Gastrocnemius medialis (tissue), 4 donors: Measurements from ENCODE around the gene ADGRB3. TPM values are rescaled to one million over a fixed set of nuclear protein-coding genes. Genes with fewer than 3 reads are reported as not detected.

Experiments used
- ATAC-seq, 2 donors: fragments of 150-250 bp; one replicate each; pipeline ENCODE4 v1.9.1; 2016
- DNase-seq, 2 donors: peaks; one replicate each; pipeline ENCODE4 v3.0.0-alpha.2; 2019
- H3K27ac ChIP-seq, 4 donors: fragments of 200-600 bp; sonication (generic); 1 replicate in 1 of 4; 2 replicates in 3 of 4; pipeline ENCODE4 v1.5.1; 2016 to 2018; ENCODE audit warnings: mild to moderate bottlenecking in 2 of 4, moderate library complexity in 1 of 4
- H3K27me3 ChIP-seq, 3 donors: fragments of 200-600 bp; sonication (generic) in 2 of 3; 1 replicate in 1 of 3; 2 replicates in 2 of 3; pipeline versions ENCODE4 v1.5.1 to v1.6.0; 2016 to 2019; ENCODE audit warnings: mild to moderate bottlenecking in 1 of 3, moderate library complexity in 1 of 3
- H3K36me3 ChIP-seq, 2 donors: fragments of 200-600 bp; sonication (generic) in 1 of 2; one replicate each; pipeline ENCODE4 v1.5.1; 2017 to 2018
- H3K4me1 ChIP-seq, 2 donors: fragments of 200-600 bp; sonication (generic) in 1 of 2; one replicate each; pipeline ENCODE4 v1.5.1; 2016 to 2017; ENCODE audit warnings: mild to moderate bottlenecking in 2 of 2
- H3K4me3 ChIP-seq, 4 donors: fragments of 200-600 bp; sonication (generic) in 3 of 4; 1 replicate in 1 of 4; 2 replicates in 3 of 4; pipeline ENCODE4 v1.5.1; 2016 to 2019; ENCODE audit warnings: mild to moderate bottlenecking in 2 of 4
- H3K9me3 ChIP-seq, 3 donors: fragments of 200-600 bp; sonication (generic) in 2 of 3; 1 replicate in 1 of 3; 2 replicates in 2 of 3; pipeline ENCODE4 v1.5.1; 2016 to 2019
- CTCF ChIP-seq, 5 experiments: fragments of 450-650 bp in 3 of 5; fragments of 200-600 bp in 2 of 5; sonication (generic) in 2 of 5; IDR thresholded peaks in 4 of 5; conservative IDR thresholded peaks in 1 of 5; 1 replicate in 4 of 5; 2 replicates in 1 of 5; pipeline ENCODE4 v1.5.1; 2016 to 2019; ENCODE audit warnings: antibody characterized with exemption in 5 of 5, mild to moderate bottlenecking in 3 of 5, moderate library complexity in 3 of 5
- POLR2A ChIP-seq, 2 donors: fragments of 450-650 bp; IDR thresholded peaks; one replicate each; pipeline ENCODE4 v1.6.1; 2017; ENCODE audit warnings: antibody characterized with exemption in 2 of 2, mild to moderate bottlenecking in 2 of 2, moderate library complexity in 2 of 2
- in situ Hi-C, 4 donors: fragments of 200-750 bp; cut with MboI; loops; one replicate each; pipeline versions ENCODE4 v1.15.0 to v1.8.0; 2017; ENCODE audit warnings: low sequenced_read_pairs in 4 of 4
- intact Hi-C: fragments of 100-400 bp; cut with DNase I; formaldehyde crosslinking; loops from one replicate; pipeline ENCODE4 v1.15.1; 2023; ENCODE audit warnings: low total_unique reads
- total RNA-seq, 4 donors: library from RNA; depleted of rRNA; stranded (reverse); fragments of >200 nt; gene quantifications; one replicate each; pipeline versions ENCODE4 v1.1.0 to v1.2.3, GENCODE V29; 2016

The ADGRB3 gene
- total RNA-seq, 4 donors from 2014 or later: 0.56 to 0.58 (median 0.58) TPM; not detected in 1

DNA sequence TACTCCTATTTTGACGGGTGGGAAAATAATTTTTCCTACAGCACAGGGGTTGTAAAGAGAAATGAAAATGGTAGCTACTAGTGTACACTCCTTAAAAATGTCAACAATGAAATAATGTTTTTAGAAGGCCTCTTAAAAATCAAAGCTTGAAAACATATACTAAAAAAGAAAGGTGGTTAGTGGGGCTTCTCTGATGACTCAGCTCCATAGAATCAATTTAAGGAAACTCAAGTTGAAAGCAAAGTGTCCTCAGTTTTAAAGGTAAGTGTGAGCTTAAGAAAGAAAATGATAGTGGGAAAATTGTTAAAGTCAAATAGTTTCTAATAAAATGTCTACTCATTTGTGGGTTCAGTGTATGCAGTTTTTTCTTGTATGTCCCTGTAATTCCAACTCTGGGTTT lies 58.2 kb downstream of the ADGRB3 start:
- Histone ChIP-seq H3K4me3 (no peak overlapping the region), H3K9me3 (no peaks in the 10 kb centered on the region), H3K27me3 (no peaks in the 10 kb centered on the region), H3K4me1 (no peaks in the 10 kb centered on the region), H3K27ac (no peak overlapping the region), H3K36me3 (no peaks in the 10 kb centered on the region)
- in situ Hi-C loops (no loop called here), intact Hi-C loops (no loop called here)
- TF ChIP-seq POLR2A (IDR thresholded peaks at IDR 0.05) (no peak), CTCF (IDR thresholded peaks at IDR 0.05 in 4 of 5, conservative IDR thresholded peaks at IDR 0.05 in 1 of 5) (no peak)
- DNase-seq (no peak), ATAC-seq (no peak)

- Histone ChIP-seq H3K4me3 (no peak overlapping the region), H3K4me1 (no peaks in the 10 kb centered on the region), H3K9me3 (no peaks in the 10 kb centered on the region), H3K27me3 (no peaks in the 10 kb centered on the region), H3K27ac (no peak overlapping the region), H3K36me3 (no peaks in the 10 kb centered on the region)
- TF ChIP-seq POLR2A (IDR thresholded peaks at IDR 0.05) (no peak), CTCF (IDR thresholded peaks at IDR 0.05 in 4 of 5, conservative IDR thresholded peaks at IDR 0.05 in 1 of 5) (no peak)
- in situ Hi-C loops (no loop called here), intact Hi-C loops (no loop called here)
- ATAC-seq (no peak), DNase-seq (no peak)
Measured at GRCh38 chr6:68695403-68695802, 60.3 kb downstream of the ADGRB3 start.

DNA sequence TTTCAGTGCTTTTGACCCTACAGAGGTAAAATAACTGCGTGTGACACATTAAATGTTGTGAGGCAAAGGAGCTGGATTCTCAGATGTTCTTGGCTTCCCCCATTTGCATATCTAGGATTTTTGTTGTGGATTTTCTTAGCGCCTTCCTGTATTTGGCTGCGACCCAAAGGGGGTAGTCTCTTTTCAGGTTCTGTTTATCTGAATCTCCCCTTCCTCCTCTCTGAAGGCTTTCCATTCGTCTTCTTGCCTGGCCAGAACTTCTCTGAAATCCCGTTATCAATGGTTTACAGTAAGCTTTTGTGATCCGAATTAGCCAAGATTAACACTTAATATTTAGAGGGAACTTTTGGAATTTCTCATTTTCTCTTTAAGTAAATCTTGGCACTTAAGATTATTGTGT lies 60.8 kb downstream of the ADGRB3 start:
- in situ Hi-C loops (no loop called here), intact Hi-C loops (no loop called here)
- no peaks in the 10 kb centered on the region for H3K27me3 ChIP-seq
- ATAC-seq (no peak), DNase-seq (no peak)
- no peaks in the 10 kb centered on the region for H3K4me1 ChIP-seq
- no peak overlapping the region for H3K27ac ChIP-seq
- no peak overlapping the region for H3K4me3 ChIP-seq
- TF ChIP-seq POLR2A (IDR thresholded peaks at IDR 0.05): no peak
- TF ChIP-seq CTCF (IDR thresholded peaks at IDR 0.05 in 4 of 5, conservative IDR thresholded peaks at IDR 0.05 in 1 of 5): no peak
- no peaks in the 10 kb centered on the region for H3K36me3 ChIP-seq
- no peaks in the 10 kb centered on the region for H3K9me3 ChIP-seq

DNA sequence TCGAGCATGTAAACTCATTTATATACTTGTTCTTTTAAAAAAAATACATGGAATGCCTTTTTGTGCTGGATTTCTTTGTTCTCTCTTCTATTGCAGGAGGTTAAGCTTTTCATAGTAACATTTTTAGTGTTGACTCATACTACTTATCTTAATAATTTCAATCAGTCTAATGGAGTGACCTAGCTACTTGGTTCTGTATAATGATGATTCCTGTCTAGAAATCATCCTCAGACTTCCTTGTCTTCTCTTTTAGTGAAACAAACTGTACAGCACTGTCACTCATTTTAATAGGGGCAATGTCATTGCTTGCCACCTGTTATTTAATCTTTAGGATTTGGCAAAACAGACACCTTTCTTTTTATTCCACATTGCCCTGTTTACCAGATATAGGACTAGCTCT lies 62.3 kb downstream of the ADGRB3 start:
- in situ Hi-C loops: no loop called here
- no peak for TF ChIP-seq CTCF (IDR thresholded peaks at IDR 0.05 in 4 of 5, conservative IDR thresholded peaks at IDR 0.05 in 1 of 5)
- no peak for TF ChIP-seq POLR2A (IDR thresholded peaks at IDR 0.05)
- intact Hi-C loops: no loop called here
- no peaks in the 10 kb centered on the region for H3K4me1 ChIP-seq
- H3K27me3 ChIP-seq: no peaks in the 10 kb centered on the region
- no peaks in the 10 kb centered on the region for H3K9me3 ChIP-seq
- no peaks in the 10 kb centered on the region for H3K36me3 ChIP-seq
- no peak overlapping the region for H3K27ac ChIP-seq
- no peak for DNase-seq
- ATAC-seq: no peak
- no peak overlapping the region for H3K4me3 ChIP-seq

- H3K9me3 ChIP-seq: no peaks in the 10 kb centered on the region
- intact Hi-C loops (no loop called here), in situ Hi-C loops (no loop called here)
- ATAC-seq (no peak), DNase-seq (no peak)
- no peaks in the 10 kb centered on the region for H3K27me3 ChIP-seq
- no peak overlapping the region for H3K4me3 ChIP-seq
- no peaks in the 10 kb centered on the region for H3K36me3 ChIP-seq
- TF ChIP-seq CTCF (IDR thresholded peaks at IDR 0.05 in 4 of 5, conservative IDR thresholded peaks at IDR 0.05 in 1 of 5): no peak
- no peak for TF ChIP-seq POLR2A (IDR thresholded peaks at IDR 0.05)
- no peaks in the 10 kb centered on the region for H3K4me1 ChIP-seq
- no peak overlapping the region for H3K27ac ChIP-seq
Measured at GRCh38 chr6:68701159-68701558, 66.1 kb downstream of the ADGRB3 start.
